Activated CD8-positive, alpha-beta T cell treated with anti-CD3 and anti-CD28 coated beads for 36 hours (primary cell): ENCODE measurements around the gene SIGLEC10. TPM values are rescaled to one million over a fixed set of nuclear protein-coding genes. Genes with fewer than 3 reads are reported as not detected.
"Not testable (repeated sequence)": the region's sequence is repeated elsewhere in the genome, so short reads cannot be mapped to it uniquely, and the experiment has no call there.

ENCODE experiments used
- ATAC-seq: fragments of 200-7000 bp; cut with Tn5 transposase; one replicate; pipeline ENCODE4 v1.10.0; 2021; ENCODE audit warnings: mild to moderate bottlenecking, moderate library complexity
- CTCF ChIA-PET: fragments of 350-600 bp; sonication (Branson Sonifier 250); formaldehyde crosslinking; loops from one replicate; lab custom pipeline; 2021; ENCODE audit warnings: antibody characterized with exemption; lab: Charles Lee
- POLR2A ChIA-PET: fragments of 350-600 bp; sonication (Branson Sonifier 250); formaldehyde crosslinking; loops from one replicate; lab custom pipeline; 2021; ENCODE audit warnings: antibody characterized with exemption; lab: Charles Lee
- DNase-seq: peaks from one replicate; pipeline ENCODE4 v3.0.0-alpha.2; 2020
- H3K27ac Mint-ChIP-seq: one replicate; pipeline ENCODE4 v1.8.0; 2021; ENCODE audit warnings: mild to moderate bottlenecking, mixed read lengths
- H3K27me3 Mint-ChIP-seq: one replicate; pipeline ENCODE4 v1.8.0; 2021; ENCODE audit warnings: mixed read lengths
- H3K36me3 Mint-ChIP-seq: one replicate; pipeline ENCODE4 v1.8.0; 2021; ENCODE audit warnings: low read depth, mixed read lengths
- H3K4me1 Mint-ChIP-seq: one replicate; pipeline ENCODE4 v1.8.0; 2021; ENCODE audit warnings: low read depth, mixed read lengths
- H3K4me3 Mint-ChIP-seq: one replicate; pipeline ENCODE4 v1.8.0; 2021; ENCODE audit warnings: mild to moderate bottlenecking, moderate library complexity, mixed read lengths
- H3K9me3 Mint-ChIP-seq: one replicate; pipeline ENCODE4 v1.8.0; 2021; ENCODE audit warnings: mixed read lengths
- intact Hi-C: fragments of 100-400 bp; cut with micrococcal nuclease; formaldehyde crosslinking; loops from one replicate; pipeline ENCODE4 v1.10.0; 2022
- total RNA-seq, 2 experiments: library from RNA; stranded (reverse); gene quantifications; one replicate each; pipeline ENCODE4 v1.2.3, GENCODE V29; 2021
- TF ChIP-seq, protein P1 (sequence below): fragments of 200-600 bp; IDR thresholded peaks from one replicate; pipeline ENCODE4 v1.8.0; 2022; ENCODE audit warnings: antibody characterized with exemption, mild to moderate bottlenecking

SIGLEC10 gene
- total RNA-seq, 2 experiments from 2014 or later: 0.32 TPM; not detected in 1

DNA sequence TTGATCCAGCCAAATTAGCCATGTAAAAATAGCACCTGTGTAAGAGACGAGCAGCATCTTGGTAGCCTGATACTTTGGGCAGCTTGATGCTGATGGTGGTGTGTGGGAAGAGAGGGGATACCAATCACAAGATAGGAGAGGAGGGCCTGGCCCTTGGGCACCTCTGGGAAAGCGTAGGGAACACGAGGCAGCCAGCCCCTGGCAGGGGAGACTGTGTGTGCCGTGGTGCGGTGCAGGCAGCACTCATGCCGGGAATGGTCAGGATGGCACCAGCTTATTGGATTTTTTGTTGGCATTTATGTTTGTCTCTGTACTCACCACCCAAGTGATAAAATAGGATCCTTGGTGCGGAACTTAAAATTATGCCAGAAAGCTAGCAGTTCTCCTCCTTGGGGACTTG, 30.6 kb upstream of the SIGLEC10 start:
- ATAC-seq (peak; percentile 25), DNase-seq (no peak)
- peaks cover 51% of the 10 kb centered on the region for H3K4me1 Mint-ChIP-seq
- H3K36me3 Mint-ChIP-seq: peaks cover 17% of the 10 kb centered on the region
- peaks cover 3% of the 10 kb centered on the region for H3K27me3 Mint-ChIP-seq
- TF ChIP-seq, protein P1, sequence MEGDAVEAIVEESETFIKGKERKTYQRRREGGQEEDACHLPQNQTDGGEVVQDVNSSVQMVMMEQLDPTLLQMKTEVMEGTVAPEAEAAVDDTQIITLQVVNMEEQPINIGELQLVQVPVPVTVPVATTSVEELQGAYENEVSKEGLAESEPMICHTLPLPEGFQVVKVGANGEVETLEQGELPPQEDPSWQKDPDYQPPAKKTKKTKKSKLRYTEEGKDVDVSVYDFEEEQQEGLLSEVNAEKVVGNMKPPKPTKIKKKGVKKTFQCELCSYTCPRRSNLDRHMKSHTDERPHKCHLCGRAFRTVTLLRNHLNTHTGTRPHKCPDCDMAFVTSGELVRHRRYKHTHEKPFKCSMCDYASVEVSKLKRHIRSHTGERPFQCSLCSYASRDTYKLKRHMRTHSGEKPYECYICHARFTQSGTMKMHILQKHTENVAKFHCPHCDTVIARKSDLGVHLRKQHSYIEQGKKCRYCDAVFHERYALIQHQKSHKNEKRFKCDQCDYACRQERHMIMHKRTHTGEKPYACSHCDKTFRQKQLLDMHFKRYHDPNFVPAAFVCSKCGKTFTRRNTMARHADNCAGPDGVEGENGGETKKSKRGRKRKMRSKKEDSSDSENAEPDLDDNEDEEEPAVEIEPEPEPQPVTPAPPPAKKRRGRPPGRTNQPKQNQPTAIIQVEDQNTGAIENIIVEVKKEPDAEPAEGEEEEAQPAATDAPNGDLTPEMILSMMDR: no peak
- peak overlapping the region; percentile 24 for H3K4me3 Mint-ChIP-seq
- H3K9me3 Mint-ChIP-seq: peaks cover 27% of the 10 kb centered on the region
- ChIA-PET CTCF (interaction anchor here (1.0 to 1.3 kb wide), 2 partner anchors 9 to 26 kb away, joined by 3 to 4 read pairs; no protein-coding TSS in a partner anchor), POLR2A (interaction anchor here (0.7 to 1.4 kb wide), 3 partner anchors 14 to 76 kb away, joined by 3 read pairs; partner anchors contain the start of gene NKG7)
- intact Hi-C loops: no loop called here
- peak overlapping the region; percentile 76 for H3K27ac Mint-ChIP-seq

DNA sequence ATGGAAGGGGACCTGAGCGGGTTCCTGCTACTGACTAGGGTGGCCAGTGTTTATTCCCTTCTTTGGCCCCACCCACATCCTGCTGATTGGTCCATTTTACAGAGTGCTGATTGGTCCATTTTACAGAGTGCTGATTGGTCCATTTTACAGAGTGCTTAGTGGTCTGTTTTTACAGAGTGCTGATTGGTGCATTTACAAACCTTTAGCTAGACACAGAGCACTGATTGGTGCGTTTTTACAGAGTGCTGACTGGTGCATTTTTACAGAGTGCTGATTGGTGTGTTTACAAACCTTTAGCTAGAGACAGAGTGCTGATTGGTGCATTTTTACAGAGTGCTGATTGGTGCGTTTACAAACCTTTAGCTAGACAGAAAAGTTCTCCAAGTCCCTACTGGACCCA, 30.1 kb upstream of the SIGLEC10 start:
- ChIA-PET POLR2A (interaction anchor here (0.7 to 1.4 kb wide), 3 partner anchors 14 to 75 kb away, joined by 3 read pairs; partner anchors contain the start of gene NKG7), CTCF (interaction anchor here (1.0 to 2.1 kb wide), 3 partner anchors 8 to 26 kb away, joined by 3 to 9 read pairs (median 4); no protein-coding TSS in a partner anchor)
- Mint-ChIP-seq H3K36me3 (peaks cover 17% of the 10 kb centered on the region), H3K27ac (peak overlapping the region; percentile 76), H3K4me1 (peaks cover 55% of the 10 kb centered on the region), H3K9me3 (peaks cover 28% of the 10 kb centered on the region)
- peak; percentile 20 for DNase-seq
- H3K4me3 Mint-ChIP-seq, intact Hi-C loops, ATAC-seq, H3K27me3 Mint-ChIP-seq: not testable (repeated sequence)

DNA sequence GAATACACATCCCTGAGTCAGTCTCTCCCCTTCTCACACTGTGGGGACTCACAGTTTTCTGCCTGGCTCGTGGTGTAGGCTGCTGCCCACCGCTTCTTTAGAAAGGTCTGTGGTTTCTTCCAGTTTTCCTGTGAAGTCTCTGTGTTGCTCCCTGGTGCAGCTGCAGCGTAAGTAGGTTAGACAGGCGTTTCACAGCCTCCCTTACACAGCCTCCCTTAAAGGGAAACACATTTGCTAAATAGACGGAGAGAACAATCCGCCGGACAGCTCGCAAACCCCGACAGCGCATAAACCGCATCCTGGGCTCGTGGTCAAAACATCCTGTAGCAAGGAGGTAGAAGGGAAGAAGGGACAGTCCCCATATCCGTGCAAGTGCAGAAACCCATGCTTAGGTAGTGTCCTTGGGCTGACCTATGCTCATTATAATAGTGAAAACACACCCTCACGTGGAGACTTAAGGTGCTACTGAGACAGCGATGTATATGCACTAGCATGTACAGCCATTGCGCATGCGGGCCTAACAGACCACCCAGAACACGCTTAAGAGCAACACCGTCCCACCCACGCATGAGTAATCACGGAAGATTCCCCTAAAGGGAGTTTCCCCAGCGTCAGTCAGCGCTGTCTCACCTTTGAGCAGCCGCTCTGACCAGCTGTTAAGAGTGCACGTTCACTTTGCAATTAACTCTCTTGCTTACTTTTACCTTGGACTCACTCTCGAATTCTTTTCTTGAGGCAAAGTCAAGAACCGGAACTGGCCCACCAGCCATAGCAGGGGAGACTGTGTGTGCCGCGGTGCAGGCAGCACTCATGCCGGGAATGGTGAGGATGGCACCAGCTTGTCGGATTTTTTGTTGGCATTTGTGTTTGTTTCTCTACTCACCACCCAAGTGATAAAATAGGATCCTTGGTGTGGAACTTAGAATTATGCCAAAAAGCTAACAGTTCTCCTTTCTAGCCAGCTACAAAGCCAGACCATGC, 24.3 kb upstream of the SIGLEC10 start:
- POLR2A ChIA-PET: interaction anchor here (0.6 to 3.4 kb wide), 16 partner anchors 7 to 637 kb away, joined by 3 to 14 read pairs (median 4); partner anchors contain the start of genes NKG7, SIGLEC10 and VSIG10L
- peaks cover 4% of the 10 kb centered on the region for H3K36me3 Mint-ChIP-seq
- CTCF ChIA-PET: interaction anchor here (0.7 to 7.7 kb wide), 13 partner anchors 11 to 336 kb away, joined by 3 to 71 read pairs (median 5); partner anchors contain the start of gene SIGLEC10
- peaks cover 3% of the 10 kb centered on the region for H3K27me3 Mint-ChIP-seq
- H3K27ac Mint-ChIP-seq: peak overlapping the region; percentile 94
- H3K9me3 Mint-ChIP-seq: peaks cover 9% of the 10 kb centered on the region
- H3K4me3 Mint-ChIP-seq: peak overlapping the region; percentile 74
- H3K4me1 Mint-ChIP-seq: peaks cover 61% of the 10 kb centered on the region
- intact Hi-C loops: loop anchor here (2.0 kb wide), 1 partner anchor 69 kb away; the partner anchor contains the start of gene NKG7
- ATAC-seq (peak; percentile 90), DNase-seq (peak; percentile 99)
- TF ChIP-seq, protein P1: no peak

DNA sequence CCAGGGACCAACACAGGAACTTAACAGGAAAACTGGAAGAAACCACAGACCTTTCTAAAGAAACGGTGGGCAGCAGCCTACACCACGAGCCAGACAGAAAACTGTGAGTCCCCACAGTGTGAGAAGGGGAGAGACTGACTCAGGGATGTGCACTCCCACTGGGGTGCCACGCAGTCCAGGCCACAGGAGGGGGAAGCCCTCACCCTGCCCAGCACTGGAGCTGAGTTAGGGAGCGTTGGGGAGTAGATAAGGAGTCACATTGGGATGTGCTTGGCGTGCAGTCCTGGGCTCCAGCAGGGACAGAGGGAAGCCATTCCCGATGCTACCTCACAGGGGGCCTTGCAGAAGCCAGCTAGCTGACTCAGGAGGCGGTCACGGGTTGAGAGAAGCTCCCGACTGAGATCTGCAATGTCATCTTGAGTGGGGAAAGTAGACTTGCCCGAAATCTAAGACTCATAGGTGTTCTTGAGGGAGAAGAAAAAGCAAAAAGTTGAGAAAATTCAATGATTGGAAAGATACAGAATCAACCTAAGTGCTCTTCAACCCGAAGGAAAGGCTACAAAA, 23.5 kb upstream of the SIGLEC10 start:
- peak overlapping the region; percentile 74 for H3K4me3 Mint-ChIP-seq
- H3K36me3 Mint-ChIP-seq: peaks cover 4% of the 10 kb centered on the region
- peaks cover 3% of the 10 kb centered on the region for H3K27me3 Mint-ChIP-seq
- ATAC-seq (peak; percentile 28), DNase-seq (peak; percentile 73)
- POLR2A ChIA-PET: interaction anchor here (0.6 to 3.4 kb wide), 16 partner anchors 8 to 1518 kb away, joined by 3 to 14 read pairs (median 4); partner anchors contain the start of genes NKG7 and VSIG10L
- peak overlapping the region; percentile 94 for H3K27ac Mint-ChIP-seq
- intact Hi-C loops: loop anchor here (2.0 kb wide), 1 partner anchor 68 kb away; the partner anchor contains the start of gene NKG7
- TF ChIP-seq, protein P1: no peak
- peaks cover 60% of the 10 kb centered on the region for H3K4me1 Mint-ChIP-seq
- peaks cover 6% of the 10 kb centered on the region for H3K9me3 Mint-ChIP-seq
- CTCF ChIA-PET: interaction anchor here (0.7 to 7.7 kb wide), 14 partner anchors 12 to 337 kb away, joined by 3 to 71 read pairs (median 5); partner anchors contain the start of gene SIGLEC10
